GM12801 (cell line): ENCODE data around the gene ZNF778.

Experiments
- CTCF ChIP-seq: IDR thresholded peaks from one replicate; pipeline ENCODE4 v1.5.1; 2011; ENCODE audit warnings: control low read depth; ENCODE audit not compliant: insufficient read length; ENCODE audit errors: extremely low read depth

ZNF778 gene

GRCh38 chr16:89217388-89218191 lies at the start of gene ZNF778:
ZNF778 (plus strand) TSS chr16:89217703; CDS start chr16:89221128, 3,425 bp downstream.
- TF ChIP-seq CTCF = no peak

- TF ChIP-seq CTCF = no peak
Measured at GRCh38 chr16:89168381-89169189, 48.9 kb upstream of the ZNF778 start.

GRCh38 chr16:89169778-89170177 lies 47.7 kb upstream of the ZNF778 start:
- TF ChIP-seq CTCF = no peak

- TF ChIP-seq CTCF = no peak
Measured at GRCh38 chr16:89170346-89171215, 46.9 kb upstream of the ZNF778 start.

GRCh38 chr16:89171216-89172170 lies 46.0 kb upstream of the ZNF778 start, which contains the start of gene CDH15:
CDH15 (plus strand) TSS chr16:89171748; CDS start chr16:89171832, 84 bp downstream.
- TF ChIP-seq CTCF = no peak

GRCh38 chr16:89172171-89172527 lies 45.4 kb upstream of the ZNF778 start:
- no peak for TF ChIP-seq CTCF
